Activated T-helper 1 cell treated with Interleukin-2 at 50 U/mL for 16 hours (primary cell): Measurements from ENCODE around the gene TENM3.
"Not testable (repeated sequence)": the region's sequence is repeated elsewhere in the genome, so short reads cannot be mapped to it uniquely, and the experiment has no call there.

Experiments used
- DNase-seq: peaks from one replicate; pipeline ENCODE4 v3.0.0-alpha.2; 2020; ENCODE audit warnings: low read depth

The TENM3 gene

GRCh38 chr4:182338063-182338462 lies 94.9 kb downstream of the TENM3 start:
- DNase-seq: no peak

- no peak for DNase-seq
These were observed 95.5 kb downstream of the TENM3 start for GRCh38 chr4:182338746-182339145.

GRCh38 chr4:182339221-182339641 lies 96.0 kb downstream of the TENM3 start:
- DNase-seq: no peak

- DNase-seq: no peak
These were observed 100.3 kb downstream of the TENM3 start for GRCh38 chr4:182343453-182343852.

DNA sequence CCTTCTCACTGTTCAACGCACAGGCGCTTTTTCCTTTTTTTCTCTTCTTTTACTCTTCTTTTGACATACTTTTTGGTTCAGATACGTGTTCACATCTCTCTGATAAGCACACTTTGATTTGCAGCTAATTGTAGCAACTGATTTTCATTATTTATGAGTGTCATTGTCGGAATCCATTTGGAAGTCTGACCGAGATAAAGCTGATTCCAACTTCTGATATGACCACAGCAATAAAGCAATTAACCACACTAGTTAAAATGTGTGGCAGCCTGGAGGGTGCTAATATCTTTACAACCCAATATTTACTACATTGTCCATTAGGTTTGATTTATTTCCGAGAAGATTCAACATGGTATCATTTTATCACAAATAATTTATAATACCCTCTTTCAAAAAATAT lies 101.8 kb downstream of the TENM3 start:
- DNase-seq: no peak

- DNase-seq: no peak
These were observed 103.0 kb downstream of the TENM3 start for GRCh38 chr4:182346250-182346649.

DNA sequence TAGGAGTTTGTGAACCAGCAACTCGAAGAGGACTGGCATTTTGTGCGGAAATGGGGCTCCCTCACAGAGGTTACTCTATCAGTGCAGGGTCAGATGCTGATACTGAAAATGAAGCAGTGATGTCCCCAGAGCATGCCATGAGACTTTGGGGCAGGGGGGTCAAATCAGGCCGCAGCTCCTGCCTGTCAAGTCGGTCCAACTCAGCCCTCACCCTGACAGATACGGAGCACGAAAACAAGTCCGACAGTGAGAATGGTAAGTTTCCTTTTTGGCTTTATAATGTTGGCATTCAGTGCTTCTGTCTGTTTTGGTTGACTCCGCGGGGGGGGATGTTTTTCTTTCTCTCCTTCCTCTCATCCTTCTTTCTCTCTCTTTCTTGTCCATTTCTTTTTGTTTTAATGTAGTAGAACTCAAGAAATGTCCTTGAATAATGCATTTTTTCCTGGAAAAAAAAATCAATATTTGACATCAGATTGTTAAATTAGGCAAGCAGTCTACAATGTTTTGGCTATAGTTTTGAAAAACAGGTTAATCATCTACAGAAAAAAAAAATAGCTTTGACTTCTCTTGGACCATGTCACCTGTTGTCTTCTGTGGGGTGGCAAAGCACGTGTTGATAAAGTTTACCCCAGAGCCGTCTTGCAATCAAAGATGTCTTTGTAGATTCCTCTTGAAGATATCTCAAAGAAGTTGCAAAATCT lies 103.6 kb downstream of the TENM3 start:
- DNase-seq: no peak

DNA sequence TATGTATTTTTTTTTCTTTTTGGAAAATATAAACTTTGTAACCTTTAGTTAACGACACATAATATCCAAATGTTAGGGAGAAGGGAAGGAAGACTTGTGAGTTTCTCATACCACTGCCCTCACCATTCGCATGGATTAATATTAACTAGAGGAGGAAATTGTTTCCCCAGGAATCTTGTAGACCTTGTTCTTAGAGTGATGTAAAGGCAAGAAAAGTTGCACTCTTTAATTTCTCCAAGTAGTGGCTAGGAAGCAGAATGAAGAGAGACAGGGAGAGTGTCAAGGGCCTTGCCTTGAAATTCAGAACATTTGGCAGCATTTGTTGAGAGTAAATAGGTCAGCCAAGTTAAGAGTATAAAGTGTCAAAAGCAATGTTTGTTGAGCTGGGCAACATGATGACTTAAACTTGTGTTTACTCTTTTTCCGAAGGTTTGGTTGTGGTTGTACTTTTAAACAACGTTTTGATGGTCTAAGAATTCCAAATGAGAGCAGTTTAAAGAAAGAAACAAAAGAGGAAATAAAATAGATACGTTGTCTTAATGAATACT lies 105.7 kb downstream of the TENM3 start:
- DNase-seq: no peak

DNA sequence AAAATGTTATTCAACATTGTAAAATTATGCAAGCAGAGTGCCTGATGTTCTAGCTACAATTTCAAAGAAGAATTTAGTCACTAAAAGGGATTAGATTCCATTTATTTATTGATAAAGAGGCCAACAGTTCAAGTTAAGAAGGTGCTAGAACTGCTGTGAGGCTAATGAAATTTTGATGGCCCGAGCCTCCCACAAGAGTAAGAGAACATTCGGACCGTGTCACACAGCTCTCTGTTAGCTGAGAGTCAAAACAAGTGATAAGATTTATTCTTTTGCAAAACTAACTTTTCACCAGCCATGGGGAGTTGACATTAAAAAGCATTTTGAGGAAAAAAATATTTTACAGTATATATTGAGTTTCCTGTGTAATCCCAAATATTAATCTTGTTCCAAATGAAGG lies 106.8 kb downstream of the TENM3 start:
- DNase-seq: no peak

GRCh38 chr4:182351485-182351884 lies 108.3 kb downstream of the TENM3 start:
- DNase-seq: no peak

GRCh38 chr4:182354106-182354505 lies 110.9 kb downstream of the TENM3 start:
- DNase-seq: no peak

DNA sequence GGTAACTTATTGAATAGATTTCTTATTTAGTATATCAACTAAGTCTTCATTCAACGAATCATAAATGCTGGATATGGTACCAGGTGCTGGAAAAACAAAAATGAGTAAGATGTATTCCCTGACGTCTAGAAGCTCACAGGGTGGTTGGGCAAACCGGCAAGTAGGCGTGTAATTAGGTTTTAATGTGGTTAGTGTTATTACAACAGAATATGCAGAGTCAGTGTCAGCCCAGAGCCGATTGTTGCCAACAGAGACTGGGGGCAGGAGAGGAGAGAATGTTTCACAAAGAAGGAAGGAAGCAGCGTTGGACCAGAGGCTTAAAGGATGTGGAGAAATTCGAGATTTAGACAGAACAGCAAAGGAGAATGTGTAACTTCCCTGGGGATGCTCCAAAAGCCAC lies 111.7 kb downstream of the TENM3 start:
- DNase-seq: no peak

- DNase-seq: no peak
These were observed 124.0 kb downstream of the TENM3 start for GRCh38 chr4:182367153-182367552.

GRCh38 chr4:182369211-182369610 lies 126.0 kb downstream of the TENM3 start:
- no peak for DNase-seq

DNA sequence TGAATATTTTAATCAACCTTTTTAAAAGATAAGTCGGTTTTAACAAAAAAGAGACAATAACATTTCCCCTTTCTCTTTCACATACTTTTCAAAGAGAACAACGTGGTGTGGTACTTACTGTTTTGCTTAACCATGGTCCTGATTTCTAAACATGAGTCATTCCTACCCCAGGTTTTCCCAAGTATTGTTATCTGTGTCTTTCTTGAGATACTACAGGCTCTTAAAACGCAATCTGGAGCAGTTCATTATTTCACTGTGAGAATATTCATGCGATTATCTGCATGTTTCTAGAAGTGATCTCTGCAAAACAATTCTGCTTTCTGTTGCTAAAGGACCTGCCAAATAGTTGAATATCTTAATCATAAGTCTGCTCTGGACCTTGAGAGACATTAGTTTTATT lies 127.3 kb downstream of the TENM3 start:
- no peak for DNase-seq

GRCh38 chr4:182380771-182381181 lies 137.6 kb downstream of the TENM3 start:
- DNase-seq: no peak

- no peak for DNase-seq
These were observed 139.7 kb downstream of the TENM3 start for GRCh38 chr4:182382941-182383340.

GRCh38 chr4:182384631-182385091 lies 141.5 kb downstream of the TENM3 start:
- DNase-seq: no peak

DNA sequence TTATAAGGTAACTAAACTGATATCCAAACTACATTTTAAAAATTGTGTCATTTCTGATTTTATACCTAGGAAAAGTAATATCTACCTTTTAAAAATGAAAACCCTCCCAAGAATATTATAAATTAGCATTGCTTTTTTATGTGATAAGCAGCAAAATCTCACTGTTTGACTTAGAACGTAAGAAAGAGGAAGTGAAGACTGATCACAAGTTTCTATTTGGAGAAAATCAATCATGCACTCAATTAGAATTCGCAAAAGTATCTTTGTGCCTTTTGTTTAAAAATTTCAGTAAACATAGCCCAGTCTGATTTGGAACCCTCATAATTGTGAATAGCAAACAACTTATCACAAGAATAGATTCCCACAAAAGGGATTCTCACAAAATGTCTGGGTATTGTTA lies 142.7 kb downstream of the TENM3 start:
- DNase-seq: no peak

- DNase-seq: not testable (repeated sequence)
These were observed 143.4 kb downstream of the TENM3 start for GRCh38 chr4:182386576-182386975.

- DNase-seq: no peak
These were observed 148.0 kb downstream of the TENM3 start for GRCh38 chr4:182391111-182391684.

DNA sequence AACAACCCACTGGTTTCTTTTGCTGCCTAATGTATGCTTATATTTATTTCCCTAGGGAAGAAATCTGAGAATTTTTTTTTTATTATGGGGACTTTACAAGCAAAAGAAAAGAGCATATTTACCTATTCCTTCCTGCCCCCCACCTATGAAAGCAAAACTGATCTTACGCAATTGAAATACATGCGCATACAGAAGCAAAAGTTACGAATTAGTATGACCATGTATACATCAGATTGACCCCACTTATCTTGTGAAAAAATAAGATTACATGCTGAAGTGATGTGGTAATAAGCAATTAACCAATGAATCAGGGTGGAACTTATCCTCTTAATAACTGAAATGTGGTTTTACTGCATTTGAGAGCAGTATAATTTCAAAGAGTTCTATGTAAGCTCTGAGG lies 151.0 kb downstream of the TENM3 start:
- DNase-seq: no peak

GRCh38 chr4:182400081-182400480 lies 156.9 kb downstream of the TENM3 start:
- DNase-seq: no peak

GRCh38 chr4:182400790-182401189 lies 157.6 kb downstream of the TENM3 start:
- DNase-seq: no peak
